HepG2 (cell line): ENCODE measurements around the gene POGLUT3. TPM values are rescaled to one million over a fixed set of nuclear protein-coding genes. Genes with fewer than 3 reads are reported as not detected.

Experiments used
- ATF7 ChIP-seq, 2 experiments: fragments of 450-650 bp in 1 of 2; sonication (generic) in 1 of 2; formaldehyde crosslinking in 1 of 2; IDR thresholded peaks; 2 replicates each; pipeline versions ENCODE4 v1.4.0 to v1.6.1; 2016 to 2020; ENCODE audit warnings: antibody characterized with exemption in 1 of 2, mild to moderate bottlenecking in 1 of 2, missing genetic modification reagents in 1 of 2
- DNMT3B ChIP-seq: conservative IDR thresholded peaks from 2 replicates; pipeline ENCODE4 v1.6.1; 2016; ENCODE audit warnings: missing biosample characterization, control low read depth
- ERF ChIP-seq: IDR thresholded peaks from 2 replicates; pipeline ENCODE4 v1.6.1; 2018; ENCODE audit warnings: missing biosample characterization, missing genetic modification reagents
- FOSL2 ChIP-seq: sonication (generic); formaldehyde crosslinking; IDR thresholded peaks from 2 replicates; pipeline ENCODE4 v1.4.0; 2020; ENCODE audit warnings: missing genetic modification reagents
- KDM2A ChIP-seq: sonication (generic); formaldehyde crosslinking; IDR thresholded peaks from 2 replicates; pipeline ENCODE4 v1.4.0; 2020; ENCODE audit warnings: low read depth, missing genetic modification reagents, borderline replicate concordance
- NR1H2 ChIP-seq: sonication (generic); formaldehyde crosslinking; IDR thresholded peaks from 2 replicates; pipeline ENCODE4 v1.8.1; 2022; ENCODE audit warnings: low read depth, missing genetic modification reagents, borderline replicate concordance
- PHF21A ChIP-seq: sonication (generic); formaldehyde crosslinking; IDR thresholded peaks from 2 replicates; pipeline ENCODE4 v1.5.0; 2020; ENCODE audit warnings: mild to moderate bottlenecking, missing genetic modification reagents
- POLR2A ChIP-seq, 2 experiments: IDR thresholded peaks; 2 replicates each; pipeline ENCODE4 v1.6.1; 2011; ENCODE audit warnings: low read depth in 2 of 2, low read length in 2 of 2, mild to moderate bottlenecking in 1 of 2, moderate library complexity in 1 of 2; ENCODE audit not compliant: insufficient read depth in 1 of 2
- RCOR2 ChIP-seq: IDR thresholded peaks from 2 replicates; pipeline ENCODE4 v1.6.1; 2016; ENCODE audit warnings: missing biosample characterization, missing genetic modification reagents
- RFX1 ChIP-seq: fragments of 450-650 bp; IDR thresholded peaks from 2 replicates; pipeline ENCODE4 v1.6.1; 2017
- SYNCRIP ChIP-seq: fragments of 200-400 bp; formaldehyde crosslinking; IDR thresholded peaks from 2 replicates; pipeline ENCODE4 v1.6.1; 2018; ENCODE audit warnings: mild to moderate bottlenecking, low read depth, low read length; ENCODE audit not compliant: insufficient read depth
- ZFP90 ChIP-seq: sonication (generic); formaldehyde crosslinking; IDR thresholded peaks from 2 replicates; pipeline ENCODE4 v1.8.0; 2022; ENCODE audit warnings: missing genetic modification reagents, mild to moderate bottlenecking, inconsistent platforms, borderline replicate concordance
- ZFX ChIP-seq: sonication (generic); formaldehyde crosslinking; IDR thresholded peaks from 2 replicates; pipeline ENCODE4 v1.4.0; 2020; ENCODE audit warnings: mild to moderate bottlenecking, low read depth, missing genetic modification reagents, moderate library complexity
- ZKSCAN8 ChIP-seq: IDR thresholded peaks from 2 replicates; pipeline ENCODE4 v1.6.1; 2016; ENCODE audit warnings: borderline replicate concordance, missing genetic modification reagents, missing compliant biosample characterization
- ZMYM2 ChIP-seq: sonication (generic); formaldehyde crosslinking; IDR thresholded peaks from 2 replicates; pipeline ENCODE4 v1.8.0; 2022; ENCODE audit warnings: mild to moderate bottlenecking, missing genetic modification reagents
- ZNF317 ChIP-seq: sonication (generic); formaldehyde crosslinking; IDR thresholded peaks from 2 replicates; pipeline ENCODE4 v1.5.0; 2020; ENCODE audit warnings: mild to moderate bottlenecking, missing genetic modification reagents
- ZNF337 ChIP-seq: sonication (generic); formaldehyde crosslinking; IDR thresholded peaks from 2 replicates; pipeline ENCODE4 v1.5.1; 2020; ENCODE audit warnings: missing genetic modification reagents, low read depth, mild to moderate bottlenecking, borderline replicate concordance
- ZNF451 ChIP-seq: sonication (generic); formaldehyde crosslinking; IDR thresholded peaks from 2 replicates; pipeline ENCODE4 v1.5.0; 2020; ENCODE audit warnings: mild to moderate bottlenecking, missing genetic modification reagents
- ZNF556 ChIP-seq: sonication (generic); formaldehyde crosslinking; IDR thresholded peaks from 2 replicates; pipeline ENCODE4 v1.4.0; 2020; ENCODE audit warnings: mild to moderate bottlenecking, missing genetic modification reagents, borderline replicate concordance
- ZNF841 ChIP-seq: sonication (generic); formaldehyde crosslinking; IDR thresholded peaks from 2 replicates; pipeline ENCODE4 v1.8.1; 2023; ENCODE audit warnings: missing genetic modification reagents, borderline replicate concordance
- polyA plus RNA-seq, 8 experiments: library from polyadenylated mRNA; depleted of rRNA in 3 of 8; stranded (reverse) in 7 of 8; unstranded in 1 of 8; fragments of >200 nt; fragmentation: Illumina TruSeq in 4 of 8; extraction: Trizol in 4 of 8; gene quantifications; 2 replicates each; pipeline versions ENCODE4 v1.2.1 to v1.2.3, GENCODE V29; 2011 to 2016; ENCODE audit warnings: low read depth in 4 of 8, missing spikeins in 1 of 8, mixed read lengths in 1 of 8; ENCODE audit not compliant: insufficient read depth in 1 of 8
- total RNA-seq, 5 experiments: library from RNA; depleted of rRNA; stranded (reverse); fragments of >200 nt; fragmentation: Illumina TruSeq; extraction: Trizol; gene quantifications; 2 replicates each; pipeline ENCODE4 v1.2.3, GENCODE V29; 2016; ENCODE audit warnings: low read depth in 1 of 5
- TF ChIP-seq, protein P1 (sequence below): sonication (generic); formaldehyde crosslinking; IDR thresholded peaks from 2 replicates; pipeline ENCODE4 v1.4.0; 2020; ENCODE audit warnings: missing genetic modification reagents
- TF ChIP-seq, protein P2 (sequence below): IDR thresholded peaks from 2 replicates; pipeline ENCODE4 v1.6.1; 2012; ENCODE audit warnings: inconsistent platforms
- TF ChIP-seq, protein P3 (sequence below): sonication (generic); formaldehyde crosslinking; IDR thresholded peaks from 2 replicates; pipeline ENCODE4 v1.9.0; 2021; ENCODE audit warnings: missing genetic modification reagents, borderline replicate concordance
- TF ChIP-seq, protein P4 (sequence below): sonication (generic); formaldehyde crosslinking; conservative IDR thresholded peaks from 2 replicates; pipeline ENCODE4 v1.4.0; 2020; ENCODE audit warnings: missing genetic modification reagents

The POGLUT3 gene
- total and polyA plus RNA-seq, 2 of the 13 experiments (the other 11 are each of a cell fraction or from before 2014, with no cell fraction given), result 14.3 to 22.0 TPM

DNA sequence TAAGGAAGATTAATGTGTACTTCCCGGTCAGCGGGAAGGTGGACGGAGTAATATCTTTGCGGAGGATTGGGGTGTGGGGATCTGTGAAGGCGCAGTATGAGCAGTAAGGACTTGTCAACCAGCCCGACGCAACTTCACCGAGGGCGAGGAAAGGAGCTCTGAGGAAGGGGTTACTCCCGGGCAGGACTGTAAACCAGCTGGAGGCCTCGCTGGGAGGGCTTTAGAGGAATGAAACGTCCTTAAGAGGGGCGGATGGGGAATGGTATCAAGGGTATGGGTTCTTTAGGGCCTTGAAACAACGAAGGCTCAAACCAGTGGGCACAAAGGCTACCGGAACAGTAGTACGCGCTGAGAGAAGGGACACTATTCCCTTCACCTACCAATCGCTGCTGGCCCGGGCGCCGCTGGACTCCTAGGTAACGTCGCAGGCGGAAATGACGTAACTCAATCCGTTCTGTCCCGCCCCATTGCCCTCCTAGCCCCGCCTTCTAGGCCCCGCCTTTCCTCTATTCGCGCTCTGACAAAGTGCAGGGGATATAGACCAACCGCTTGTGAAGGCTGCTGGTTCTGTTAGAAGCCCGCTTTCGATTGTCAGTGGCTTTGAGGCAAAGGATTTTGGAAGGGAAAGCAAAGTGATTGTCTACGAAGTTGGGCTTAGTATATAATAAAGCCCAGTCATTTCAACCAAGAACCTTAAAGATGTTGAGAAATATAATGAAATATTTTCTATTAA lies 30.9 kb downstream of the POGLUT3 start, which contains the start of gene C11orf65 (continued):
- TF ChIP-seq ATF7 (IDR thresholded peaks at IDR 0.05), result peak; percentile 96
- peak; percentile 53; the same call in 1 of the 2 replicates for TF ChIP-seq ATF7 (CRISPR knock-in tag; IDR thresholded peaks at IDR 0.05)
- no peak for TF ChIP-seq ZNF841 (CRISPR knock-in tag)
- TF ChIP-seq DNMT3B (CRISPR knock-in tag), result peak; percentile 63; the same call in 1 of the 2 replicates
- 0 out of 2 replicates have a peak, but pooled peaks have one; percentile 72 for TF ChIP-seq ZNF451
- peak; percentile 62; the same call in 1 of the 2 replicates for TF ChIP-seq ZNF317 (CRISPR knock-in tag)
- TF ChIP-seq, protein P1, sequence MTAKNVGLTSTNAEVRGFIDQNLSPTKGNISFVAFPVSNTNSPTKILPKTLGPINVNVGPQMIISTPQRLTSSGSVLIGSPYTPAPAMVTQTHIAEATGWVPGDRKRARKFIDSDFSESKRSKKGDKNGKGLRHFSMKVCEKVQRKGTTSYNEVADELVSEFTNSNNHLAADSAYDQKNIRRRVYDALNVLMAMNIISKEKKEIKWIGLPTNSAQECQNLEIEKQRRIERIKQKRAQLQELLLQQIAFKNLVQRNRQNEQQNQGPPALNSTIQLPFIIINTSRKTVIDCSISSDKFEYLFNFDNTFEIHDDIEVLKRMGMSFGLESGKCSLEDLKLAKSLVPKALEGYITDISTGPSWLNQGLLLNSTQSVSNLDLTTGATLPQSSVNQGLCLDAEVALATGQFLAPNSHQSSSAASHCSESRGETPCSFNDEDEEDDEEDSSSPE (CRISPR knock-in tag), result peak; percentile 60
- no peak for TF ChIP-seq SYNCRIP
- TF ChIP-seq ZNF556 (CRISPR knock-in tag), result peak; percentile 34; the same call in 1 of the 2 replicates
- TF ChIP-seq NR1H2 (CRISPR knock-in tag), result 0 out of 2 replicates have a peak, but pooled peaks have one; percentile 37
- peak; percentile 98 to 99 for TF ChIP-seq POLR2A (IDR thresholded peaks at IDR 0.05; ENCODE audit: insufficient read depth in 1 of 2, low read depth in 2 of 2, low read length in 2 of 2)
- TF ChIP-seq FOSL2, result peak; percentile 46; the same call in 1 of the 2 replicates
- TF ChIP-seq PHF21A (CRISPR knock-in tag), result 0 out of 2 replicates have a peak, but pooled peaks have one; percentile 16
- peak; percentile 29; the same call in 1 of the 2 replicates for TF ChIP-seq RFX1
- peak; percentile 35; the same call in 1 of the 2 replicates for TF ChIP-seq ERF
- TF ChIP-seq, protein P2, sequence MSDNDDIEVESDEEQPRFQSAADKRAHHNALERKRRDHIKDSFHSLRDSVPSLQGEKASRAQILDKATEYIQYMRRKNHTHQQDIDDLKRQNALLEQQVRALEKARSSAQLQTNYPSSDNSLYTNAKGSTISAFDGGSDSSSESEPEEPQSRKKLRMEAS, result peak; percentile 48
- peak; percentile 44; the same call in 1 of the 2 replicates for TF ChIP-seq ZMYM2 (CRISPR knock-in tag)
- TF ChIP-seq ZNF337 (CRISPR knock-in tag), result 0 out of 2 replicates have a peak, but pooled peaks have one; percentile 65
- TF ChIP-seq ZFP90 (CRISPR knock-in tag), result 0 out of 2 replicates have a peak, but pooled peaks have one; percentile 25
- peak; percentile 83 for TF ChIP-seq KDM2A
- no peak for TF ChIP-seq RCOR2 (CRISPR knock-in tag)
- TF ChIP-seq, protein P3, sequence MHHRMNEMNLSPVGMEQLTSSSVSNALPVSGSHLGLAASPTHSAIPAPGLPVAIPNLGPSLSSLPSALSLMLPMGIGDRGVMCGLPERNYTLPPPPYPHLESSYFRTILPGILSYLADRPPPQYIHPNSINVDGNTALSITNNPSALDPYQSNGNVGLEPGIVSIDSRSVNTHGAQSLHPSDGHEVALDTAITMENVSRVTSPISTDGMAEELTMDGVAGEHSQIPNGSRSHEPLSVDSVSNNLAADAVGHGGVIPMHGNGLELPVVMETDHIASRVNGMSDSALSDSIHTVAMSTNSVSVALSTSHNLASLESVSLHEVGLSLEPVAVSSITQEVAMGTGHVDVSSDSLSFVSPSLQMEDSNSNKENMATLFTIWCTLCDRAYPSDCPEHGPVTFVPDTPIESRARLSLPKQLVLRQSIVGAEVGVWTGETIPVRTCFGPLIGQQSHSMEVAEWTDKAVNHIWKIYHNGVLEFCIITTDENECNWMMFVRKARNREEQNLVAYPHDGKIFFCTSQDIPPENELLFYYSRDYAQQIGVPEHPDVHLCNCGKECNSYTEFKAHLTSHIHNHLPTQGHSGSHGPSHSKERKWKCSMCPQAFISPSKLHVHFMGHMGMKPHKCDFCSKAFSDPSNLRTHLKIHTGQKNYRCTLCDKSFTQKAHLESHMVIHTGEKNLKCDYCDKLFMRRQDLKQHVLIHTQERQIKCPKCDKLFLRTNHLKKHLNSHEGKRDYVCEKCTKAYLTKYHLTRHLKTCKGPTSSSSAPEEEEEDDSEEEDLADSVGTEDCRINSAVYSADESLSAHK, result no peak
- TF ChIP-seq ZKSCAN8 (CRISPR knock-in tag), result 0 out of 2 replicates have a peak, but pooled peaks have one; percentile 15
- TF ChIP-seq, protein P4, sequence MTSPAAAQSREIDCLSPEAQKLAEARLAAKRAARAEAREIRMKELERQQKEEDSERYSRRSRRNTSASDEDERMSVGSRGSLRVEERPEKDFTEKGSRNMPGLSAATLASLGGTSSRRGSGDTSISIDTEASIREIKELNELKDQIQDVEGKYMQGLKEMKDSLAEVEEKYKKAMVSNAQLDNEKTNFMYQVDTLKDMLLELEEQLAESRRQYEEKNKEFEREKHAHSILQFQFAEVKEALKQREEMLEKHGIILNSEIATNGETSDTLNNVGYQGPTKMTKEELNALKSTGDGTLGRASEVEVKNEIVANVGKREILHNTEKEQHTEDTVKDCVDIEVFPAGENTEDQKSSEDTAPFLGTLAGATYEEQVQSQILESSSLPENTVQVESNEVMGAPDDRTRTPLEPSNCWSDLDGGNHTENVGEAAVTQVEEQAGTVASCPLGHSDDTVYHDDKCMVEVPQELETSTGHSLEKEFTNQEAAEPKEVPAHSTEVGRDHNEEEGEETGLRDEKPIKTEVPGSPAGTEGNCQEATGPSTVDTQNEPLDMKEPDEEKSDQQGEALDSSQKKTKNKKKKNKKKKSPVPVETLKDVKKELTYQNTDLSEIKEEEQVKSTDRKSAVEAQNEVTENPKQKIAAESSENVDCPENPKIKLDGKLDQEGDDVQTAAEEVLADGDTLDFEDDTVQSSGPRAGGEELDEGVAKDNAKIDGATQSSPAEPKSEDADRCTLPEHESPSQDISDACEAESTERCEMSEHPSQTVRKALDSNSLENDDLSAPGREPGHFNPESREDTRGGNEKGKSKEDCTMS, result no peak
- peak; percentile 93 for TF ChIP-seq ZFX
